HG02884 (cell line): ENCODE data around the gene CARD11.

Source experiments
- ATAC-seq: cut with Tn5 transposase; IDR thresholded peaks from one replicate; pipeline ENCODE4 v1.9.1; 2021; ENCODE audit warnings: mild to moderate bottlenecking, moderate library complexity; ENCODE audit not compliant: unreplicated experiment

Gene CARD11

DNA sequence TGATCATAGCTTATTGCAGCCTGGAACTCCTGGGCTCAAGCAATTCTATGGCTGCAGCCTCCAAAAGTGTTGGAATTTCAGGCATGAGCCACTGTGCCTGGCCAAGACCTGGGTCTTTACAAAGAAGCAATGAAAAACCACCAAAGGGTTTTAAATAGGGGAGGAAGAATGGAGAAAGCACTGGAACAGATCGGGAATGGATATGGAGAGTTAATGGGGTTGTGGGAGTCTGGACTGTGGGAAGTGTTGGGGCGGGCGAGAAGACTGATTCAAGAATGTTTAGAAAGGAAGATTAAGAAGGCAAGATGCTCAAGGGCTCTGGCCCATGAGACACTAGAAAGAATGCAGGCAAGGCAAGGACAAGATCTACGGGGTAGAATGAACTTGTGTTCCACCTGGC is 98.5 kb downstream of the CARD11 start:
- no peak for ATAC-seq

DNA sequence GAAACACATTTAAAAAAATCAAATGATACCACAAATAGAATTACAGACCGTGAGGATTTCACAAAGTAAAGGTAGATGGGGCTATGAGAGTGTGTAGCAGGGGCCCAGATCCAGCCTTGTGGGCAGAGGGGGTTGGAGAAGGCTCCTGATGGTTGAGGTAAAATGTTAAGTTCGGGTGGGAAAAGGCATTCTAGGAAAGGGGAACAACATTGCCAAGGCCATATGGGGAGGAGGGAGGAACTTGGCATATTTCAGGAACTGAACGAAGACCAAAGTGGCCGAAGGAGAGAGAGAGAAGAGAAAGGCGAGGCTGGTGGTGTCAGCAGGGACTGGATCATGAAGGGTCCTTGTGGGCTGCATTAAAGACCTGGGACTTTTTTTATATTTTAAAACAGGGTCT is 98.9 kb downstream of the CARD11 start:
- ATAC-seq, result no peak

DNA sequence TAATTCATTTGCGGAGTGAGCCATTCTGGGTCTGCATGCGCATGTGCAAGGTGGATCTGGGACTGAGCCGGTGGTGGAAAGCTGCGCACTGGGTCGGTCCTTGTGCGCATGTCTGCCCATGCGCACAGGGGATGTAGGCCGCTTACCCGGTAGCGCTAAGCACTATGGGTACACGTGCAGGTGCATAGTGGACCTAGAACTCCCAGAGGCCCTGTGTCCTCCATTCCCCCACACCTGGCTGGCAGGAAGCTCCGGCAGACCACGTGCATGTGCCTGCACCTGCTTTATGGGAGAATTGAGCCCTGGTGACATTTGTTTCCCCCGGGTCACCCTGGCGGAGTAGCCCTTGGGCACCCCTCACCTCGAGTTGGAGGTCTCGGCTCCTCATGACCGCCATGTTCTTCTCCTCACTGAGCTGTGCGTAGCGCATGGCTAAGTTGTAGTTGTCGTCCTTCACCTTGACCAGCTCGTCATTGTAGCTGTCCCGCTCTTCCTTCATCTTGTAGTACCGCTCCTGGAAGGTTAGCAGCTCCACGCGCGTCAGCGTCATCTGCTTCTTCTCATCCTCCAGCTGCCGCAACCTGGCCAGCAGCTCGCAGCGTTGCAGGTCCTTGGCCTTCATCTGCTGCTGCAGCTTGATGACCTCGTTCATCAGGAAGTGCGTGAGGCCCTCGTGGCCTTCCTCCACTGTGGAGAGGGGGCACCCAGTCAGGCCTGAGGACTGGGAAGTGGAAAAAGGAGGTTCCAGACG is 99.6 kb downstream of the CARD11 start:
- ATAC-seq, result no peak

DNA sequence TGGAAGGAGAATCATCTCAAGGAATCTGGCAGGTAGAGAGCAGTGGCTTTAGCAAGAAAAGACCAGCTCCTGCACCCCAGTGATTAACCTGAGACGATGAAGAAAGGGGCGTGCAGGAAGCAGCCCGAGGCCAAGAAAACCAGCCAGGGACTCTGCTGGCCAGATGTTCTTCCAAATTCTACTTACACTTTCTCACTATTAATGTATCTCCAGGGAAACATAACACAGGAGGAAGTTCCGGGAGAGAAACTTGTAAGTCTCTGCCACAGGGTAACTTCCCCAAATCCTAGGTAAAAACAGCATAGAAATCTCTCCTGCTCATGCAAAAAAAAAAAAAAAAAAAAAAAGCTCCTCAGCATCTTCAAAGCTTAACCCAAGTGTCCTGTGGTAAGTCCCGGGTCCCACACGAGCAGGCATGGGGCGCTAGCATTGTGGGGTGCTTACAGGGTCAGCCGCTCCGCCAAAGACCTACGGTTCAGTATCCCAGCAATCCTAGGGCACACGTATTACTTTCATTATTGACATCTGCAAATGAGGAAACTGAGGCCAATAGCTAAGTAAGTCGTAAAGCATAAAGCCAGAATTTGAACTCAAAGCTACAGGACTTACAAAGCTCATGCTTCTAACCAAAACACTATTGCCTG is 102.3 kb downstream of the CARD11 start:
- ATAC-seq, result no peak

- no peak for ATAC-seq
Measured at GRCh38 chr7:2940466-2940865, 103.2 kb downstream of the CARD11 start.

GRCh38 chr7:2939193-2939885 is 104.3 kb downstream of the CARD11 start:
- ATAC-seq, result no peak

- no peak for ATAC-seq
Measured at GRCh38 chr7:2938514-2939192, 105.0 kb downstream of the CARD11 start.

DNA sequence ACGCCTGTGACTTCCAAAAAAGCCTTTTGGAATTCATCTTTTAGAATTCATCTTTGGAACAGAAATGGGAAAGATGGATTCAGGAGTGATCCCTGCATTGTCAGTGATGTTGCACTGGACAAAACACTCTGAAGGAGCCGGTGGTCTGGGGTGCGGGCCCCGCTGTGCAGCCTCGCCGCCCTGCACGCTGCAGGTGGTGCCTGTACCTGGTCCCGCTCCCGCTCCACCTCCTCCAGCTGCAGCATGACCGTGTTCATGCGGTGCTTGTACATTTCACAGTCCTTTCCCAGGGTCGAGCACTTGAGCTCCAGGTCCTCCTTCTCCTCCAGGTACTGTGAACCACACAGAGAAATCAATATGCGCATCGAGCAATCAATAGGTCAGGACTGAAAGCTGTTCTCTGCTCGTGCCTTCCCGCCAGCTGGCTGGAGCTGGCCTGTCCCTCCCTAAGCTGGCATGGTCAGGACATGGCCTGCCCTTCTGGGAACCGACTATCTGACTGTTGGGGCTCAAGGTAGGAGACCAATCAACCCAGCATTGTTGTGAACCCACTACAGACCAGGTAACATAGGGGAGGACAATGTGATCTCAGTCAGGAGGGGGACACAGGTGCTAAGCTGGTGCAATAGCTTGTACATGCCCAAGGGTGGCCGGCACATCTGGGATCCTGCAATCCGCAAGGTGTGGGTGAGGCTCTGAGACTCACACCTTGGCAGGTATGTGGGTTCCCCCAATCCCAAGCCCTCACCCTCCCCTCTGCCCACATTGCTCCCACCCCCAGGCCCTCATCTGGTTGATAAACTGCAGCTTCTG is 105.8 kb downstream of the CARD11 start:
- no peak for ATAC-seq

DNA sequence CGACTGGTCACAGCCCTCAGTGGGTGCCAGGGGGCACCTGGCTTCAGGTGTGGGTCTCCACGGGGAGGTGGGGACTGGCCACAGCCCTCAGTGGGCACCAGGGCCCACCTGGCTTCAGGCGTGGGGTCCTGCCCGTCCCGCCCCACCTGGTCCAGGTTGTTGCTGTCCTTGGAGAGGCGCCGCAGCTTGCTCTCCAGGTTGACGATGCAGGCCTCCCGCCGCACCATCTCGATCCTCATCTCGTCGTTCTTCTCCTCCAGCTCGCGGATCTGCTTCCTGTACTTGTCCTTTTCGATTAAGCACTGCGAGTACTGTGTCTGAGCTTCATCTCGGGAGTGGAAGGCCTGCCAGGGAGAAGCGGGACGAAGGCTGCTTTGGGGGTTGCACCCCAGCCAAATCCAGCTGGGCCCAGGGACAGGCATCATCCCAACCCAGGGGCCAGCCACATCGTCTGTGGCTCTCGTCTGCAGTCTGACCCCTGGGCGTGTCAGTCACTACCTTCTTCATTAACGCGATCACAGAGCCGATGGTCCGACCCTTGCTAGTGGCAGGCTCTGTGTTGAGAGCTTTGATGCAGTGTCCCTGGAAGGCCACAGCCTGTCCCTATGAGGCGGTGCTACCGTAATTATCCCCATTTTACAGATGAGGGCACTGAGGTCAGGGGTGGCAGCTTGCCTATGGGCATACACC is 106.6 kb downstream of the CARD11 start:
- ATAC-seq, result no peak

GRCh38 chr7:2936301-2936700 is 107.4 kb downstream of the CARD11 start:
- no peak for ATAC-seq

GRCh38 chr7:2934984-2935740 is 108.5 kb downstream of the CARD11 start:
- ATAC-seq, result no peak

GRCh38 chr7:2934211-2934731 is 109.4 kb downstream of the CARD11 start:
- no peak for ATAC-seq

DNA sequence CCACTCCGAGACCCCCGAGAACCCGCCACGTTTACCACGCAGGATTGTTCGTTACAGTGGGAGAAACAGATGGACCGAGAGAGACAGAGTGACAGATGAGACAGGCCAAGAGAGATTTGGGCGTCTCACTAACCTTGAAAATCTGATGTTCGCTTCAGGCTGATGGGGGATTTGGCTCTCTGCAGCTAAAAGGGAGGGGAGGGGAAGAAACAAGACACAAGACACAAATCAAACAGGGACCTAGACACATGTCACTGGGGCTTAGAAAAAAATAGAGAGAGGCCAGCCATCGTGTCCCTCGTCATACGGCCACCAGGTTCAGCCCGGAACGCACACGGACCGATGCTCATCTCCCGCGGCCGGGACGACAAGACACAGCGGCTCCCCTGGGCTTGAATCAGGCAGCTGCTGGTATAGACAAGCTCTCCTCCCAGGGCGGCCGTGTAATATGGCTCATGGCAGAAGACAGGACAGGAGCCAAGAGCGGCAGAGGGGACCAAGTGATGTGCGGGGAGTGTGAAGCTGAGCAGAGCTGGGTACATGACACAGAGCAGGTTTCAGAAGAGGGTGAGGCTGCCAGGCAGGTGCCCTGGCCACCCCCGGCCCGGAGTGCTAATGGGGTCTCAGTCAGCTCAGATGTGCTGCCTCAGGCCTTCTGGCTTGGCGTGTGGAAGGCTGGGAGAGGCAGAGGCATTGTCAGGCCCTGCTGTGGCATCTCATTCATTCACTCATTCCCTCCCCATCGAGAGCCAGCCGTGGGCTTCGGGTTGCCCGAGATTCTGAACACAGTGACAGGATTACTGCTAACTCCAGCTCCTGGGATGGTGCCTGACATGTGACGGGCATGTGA is 111.0 kb downstream of the CARD11 start:
- no peak for ATAC-seq

DNA sequence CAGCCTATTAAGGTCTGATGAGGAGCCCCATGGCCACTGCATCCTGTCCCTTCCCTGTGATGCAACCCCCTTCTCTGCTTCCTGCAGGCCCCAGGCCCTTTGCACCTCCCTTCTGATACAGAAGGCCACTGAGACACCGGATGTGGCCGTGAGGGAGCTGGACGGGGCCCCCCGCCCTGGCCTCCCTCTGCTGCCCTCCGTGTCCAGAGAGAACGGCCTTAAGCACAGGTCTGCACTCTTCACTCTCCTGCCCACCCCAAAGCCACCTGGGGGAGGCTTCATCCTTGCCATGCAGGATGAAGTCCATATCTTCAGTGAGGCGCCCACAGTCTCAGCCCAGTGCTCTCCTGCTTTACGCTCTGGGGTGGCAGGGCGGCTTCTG is 112.6 kb downstream of the CARD11 start:
- no peak for ATAC-seq

DNA sequence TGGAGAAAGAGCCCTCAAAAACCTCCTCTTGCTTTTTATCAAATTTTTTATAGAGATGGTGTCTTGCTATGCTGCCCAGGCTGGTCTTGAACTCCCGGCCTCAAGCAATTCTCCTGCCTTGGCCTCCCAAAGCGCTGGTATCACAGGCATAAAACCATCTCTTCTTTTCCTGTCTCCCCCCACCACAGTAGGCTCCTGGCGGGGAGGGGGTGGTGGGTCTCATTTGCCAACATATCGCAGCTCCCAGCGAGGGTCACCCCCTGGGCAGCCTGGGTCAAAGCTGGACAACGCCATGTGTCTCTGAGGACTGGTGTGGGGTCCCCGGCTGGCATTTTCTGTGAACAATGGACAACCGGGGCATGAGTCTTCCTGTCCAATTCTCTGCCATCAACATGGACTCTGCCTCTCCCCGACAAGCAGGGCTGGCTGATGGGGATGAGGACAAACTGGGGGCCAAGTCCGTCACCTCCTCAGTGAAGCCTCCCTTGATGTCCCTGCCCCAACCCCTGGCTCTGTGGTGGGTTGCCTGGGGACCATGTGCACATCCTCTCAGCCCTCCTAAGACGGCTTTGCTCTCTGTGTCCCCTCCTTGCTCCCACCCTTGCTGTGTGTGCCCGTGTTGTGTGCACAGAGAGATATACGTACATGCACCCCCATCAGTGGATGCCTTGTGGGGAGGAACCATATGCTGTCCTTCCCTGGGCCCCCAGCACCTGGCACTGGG is 113.2 kb downstream of the CARD11 start:
- no peak for ATAC-seq

GRCh38 chr7:2929321-2930201 is 114.1 kb downstream of the CARD11 start:
- ATAC-seq, result no peak
